GM06990 (cell line): Measurements from ENCODE around the gene FGA.

Source experiments
- DNase-seq: peaks from one replicate; pipeline ENCODE4 v3.0.0-alpha.2; 2011; ENCODE audit not compliant: insufficient read length; ENCODE audit errors: extremely low read depth
- H3K27me3 ChIP-seq: replicated peaks from 2 replicates; pipeline ENCODE4 v1.6.0; 2011; ENCODE audit warnings: low read length; ENCODE audit not compliant: control insufficient read depth, insufficient read depth
- H3K36me3 ChIP-seq: 2 replicates; pipeline ENCODE4 v1.5.1; 2011; ENCODE audit warnings: low read length; ENCODE audit not compliant: control insufficient read depth, insufficient read depth
- H3K4me3 ChIP-seq: replicated peaks from 2 replicates; pipeline ENCODE4 v1.5.1; 2011; ENCODE audit warnings: low read depth, mild to moderate bottlenecking, control low read depth, low read length
- CTCF ChIP-seq: IDR thresholded peaks from 2 replicates; pipeline ENCODE4 v1.5.1; 2011; ENCODE audit warnings: low read length, control low read depth, mild to moderate bottlenecking, inconsistent platforms; ENCODE audit not compliant: insufficient read depth, poor library complexity, severe bottlenecking

Gene FGA

DNA sequence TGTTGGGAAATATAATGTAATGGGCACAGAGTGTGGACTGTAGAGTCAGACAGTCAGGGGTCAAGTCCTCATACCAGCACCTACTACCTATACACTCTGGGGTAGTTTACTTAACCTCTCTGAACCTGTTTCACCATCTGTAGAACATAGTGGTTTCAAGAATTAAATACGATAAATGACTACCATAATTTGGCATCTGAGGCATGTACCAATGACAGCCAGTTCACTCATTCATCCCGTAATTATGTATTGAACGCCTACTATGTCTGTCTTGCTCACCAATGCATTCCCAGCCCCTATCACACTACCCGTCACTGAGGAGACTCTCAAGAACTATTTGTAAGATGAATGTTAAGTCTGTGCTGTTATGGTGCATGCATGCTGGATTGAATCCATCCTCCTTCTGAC lies 29.7 kb downstream of the FGA start:
- no peak for TF ChIP-seq CTCF
- H3K27me3 ChIP-seq = no peaks in the 10 kb centered on the region
- H3K4me3 ChIP-seq = no peak overlapping the region
- no peaks in the 10 kb centered on the region for H3K36me3 ChIP-seq
- no peak for DNase-seq

DNA sequence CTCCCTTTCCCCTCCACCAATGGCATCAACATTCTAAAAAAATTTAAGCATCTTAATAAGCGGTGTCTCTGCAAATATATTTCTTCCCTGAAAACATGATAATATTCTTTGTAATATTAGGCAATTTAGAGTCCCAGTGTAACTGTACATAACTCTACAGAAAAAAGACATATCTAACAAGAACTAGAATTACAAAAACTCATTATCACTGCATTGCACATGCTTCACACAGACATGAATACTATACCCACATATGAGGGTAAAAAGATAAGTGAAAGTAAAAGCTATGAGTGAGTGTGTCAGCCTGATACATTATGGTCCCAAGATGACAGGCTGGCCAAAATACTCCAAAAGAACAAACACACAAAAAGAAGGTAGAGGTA lies 30.1 kb downstream of the FGA start:
- DNase-seq = no peak
- no peak for TF ChIP-seq CTCF
- no peaks in the 10 kb centered on the region for H3K36me3 ChIP-seq
- no peak overlapping the region for H3K4me3 ChIP-seq
- H3K27me3 ChIP-seq = no peaks in the 10 kb centered on the region

DNA sequence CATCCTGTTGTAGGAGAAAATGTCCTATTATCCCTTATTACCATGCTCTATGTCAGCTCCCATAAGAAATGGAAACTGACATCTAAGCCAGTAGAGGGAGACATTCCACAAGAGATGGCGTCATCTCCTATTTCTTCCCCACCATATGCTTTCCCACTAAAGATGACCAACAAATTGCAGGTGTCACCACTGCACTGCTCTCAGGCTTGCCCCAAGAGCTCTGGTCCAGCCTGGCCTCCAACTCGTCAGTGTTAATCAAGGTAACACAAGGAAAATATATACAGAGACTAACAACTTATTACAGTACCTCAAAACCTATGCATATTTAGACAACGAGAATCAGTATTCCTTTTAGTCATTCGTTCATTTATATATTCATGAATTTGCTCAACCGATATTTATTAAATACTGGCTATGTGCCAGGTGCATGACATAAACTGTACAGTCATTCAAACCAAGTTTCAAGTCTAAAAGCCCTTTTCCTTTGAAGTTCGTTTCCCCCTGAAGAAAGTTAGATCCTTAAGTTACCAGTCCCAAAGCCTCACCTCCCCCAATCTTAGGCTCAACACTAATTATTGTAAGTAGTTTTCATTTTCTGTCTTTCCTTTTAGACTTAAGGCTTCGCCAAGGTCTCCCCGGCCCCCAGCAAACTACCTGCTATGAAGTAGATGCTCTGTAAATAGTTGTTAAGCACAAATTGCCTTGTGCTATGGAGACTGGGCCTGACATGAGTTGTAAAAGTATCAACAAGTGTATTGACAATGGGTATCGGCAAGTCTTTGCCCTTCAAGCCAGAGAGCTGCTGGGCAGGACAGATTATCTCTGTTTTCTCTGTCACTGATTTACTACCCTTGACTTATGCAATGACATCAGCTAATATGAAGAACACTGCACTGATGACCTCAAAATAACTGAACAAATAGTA lies 30.8 kb downstream of the FGA start:
- Histone ChIP-seq H3K27me3 (no peaks in the 10 kb centered on the region), H3K4me3 (no peak overlapping the region), H3K36me3 (no peaks in the 10 kb centered on the region)
- TF ChIP-seq CTCF = peak; percentile 58
- DNase-seq = peak; percentile 18

- no peak for DNase-seq
- Histone ChIP-seq H3K36me3 (no peaks in the 10 kb centered on the region), H3K4me3 (no peak overlapping the region), H3K27me3 (no peaks in the 10 kb centered on the region)
- no peak for TF ChIP-seq CTCF
These were observed 31.4 kb downstream of the FGA start for GRCh38 chr4:154559141-154559493.

- no peaks in the 10 kb centered on the region; the same call in 1 of the 2 replicates for H3K36me3 ChIP-seq
- TF ChIP-seq CTCF = peak; percentile 89
- no peak overlapping the region for H3K4me3 ChIP-seq
- H3K27me3 ChIP-seq = no peaks in the 10 kb centered on the region
- peak; percentile 22 for DNase-seq
These were observed 38.5 kb downstream of the FGA start for GRCh38 chr4:154551872-154552686.
